Measurements from ENCODE around the gene KANSL2. TPM values are rescaled to one million over a fixed set of nuclear protein-coding genes. Genes with fewer than 3 reads are reported as not detected.
A peak's percentile ranks its signal among the peaks of the same experiment; 100 is the strongest.

KANSL2 gene
- total and polyA plus RNA-seq, 2 of the 13 experiments (the other 11 are each of a cell fraction or from before 2014, with no cell fraction given): 24.1 to 41.3 TPM

- TF ChIP-seq ZNF280D (CRISPR knock-in tag; IDR thresholded peaks at IDR 0.05): peak; percentile 98
- TF ChIP-seq SRSF4 (IDR thresholded peaks at IDR 0.05; ENCODE audit: low read depth, low read length, poor library complexity, severe bottlenecking): no peak
- peak; percentile 51 for TF ChIP-seq RNF2 (conservative IDR thresholded peaks at IDR 0.05; ENCODE audit: low read depth)
- TF ChIP-seq POGZ (CRISPR knock-in tag; IDR thresholded peaks at IDR 0.05): peak; percentile 87
- TF ChIP-seq SMAD1 (CRISPR knock-in tag; IDR thresholded peaks at IDR 0.05; ENCODE audit: borderline replicate concordance, low read depth): no peak
- TF ChIP-seq MEF2D (CRISPR knock-in tag; IDR thresholded peaks at IDR 0.05): peak; percentile 92
- TF ChIP-seq, protein P1, sequence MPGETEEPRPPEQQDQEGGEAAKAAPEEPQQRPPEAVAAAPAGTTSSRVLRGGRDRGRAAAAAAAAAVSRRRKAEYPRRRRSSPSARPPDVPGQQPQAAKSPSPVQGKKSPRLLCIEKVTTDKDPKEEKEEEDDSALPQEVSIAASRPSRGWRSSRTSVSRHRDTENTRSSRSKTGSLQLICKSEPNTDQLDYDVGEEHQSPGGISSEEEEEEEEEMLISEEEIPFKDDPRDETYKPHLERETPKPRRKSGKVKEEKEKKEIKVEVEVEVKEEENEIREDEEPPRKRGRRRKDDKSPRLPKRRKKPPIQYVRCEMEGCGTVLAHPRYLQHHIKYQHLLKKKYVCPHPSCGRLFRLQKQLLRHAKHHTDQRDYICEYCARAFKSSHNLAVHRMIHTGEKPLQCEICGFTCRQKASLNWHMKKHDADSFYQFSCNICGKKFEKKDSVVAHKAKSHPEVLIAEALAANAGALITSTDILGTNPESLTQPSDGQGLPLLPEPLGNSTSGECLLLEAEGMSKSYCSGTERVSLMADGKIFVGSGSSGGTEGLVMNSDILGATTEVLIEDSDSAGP (CRISPR knock-in tag; IDR thresholded peaks at IDR 0.05; ENCODE audit: borderline replicate concordance): peak; percentile 93
- peak; percentile 70 for TF ChIP-seq CREM (IDR thresholded peaks at IDR 0.05)
- no peak for TF ChIP-seq CREM (CRISPR knock-in tag; IDR thresholded peaks at IDR 0.05)
- no peak for TF ChIP-seq KDM1A (CRISPR knock-in tag; IDR thresholded peaks at IDR 0.05)
- TF ChIP-seq HMGA1 (CRISPR knock-in tag; conservative IDR thresholded peaks at IDR 0.05): no peak
- no peak for TF ChIP-seq ZMYM3 (CRISPR knock-in tag; IDR thresholded peaks at IDR 0.05)
- TF ChIP-seq ZNF552 (CRISPR knock-in tag; IDR thresholded peaks at IDR 0.05; ENCODE audit: borderline replicate concordance): no peak
- TF ChIP-seq ZNF782 (CRISPR knock-in tag; IDR thresholded peaks at IDR 0.05; ENCODE audit: borderline replicate concordance): peak; percentile 97
- TF ChIP-seq ZNF136 (CRISPR knock-in tag; IDR thresholded peaks at IDR 0.05; ENCODE audit: low read depth): no peak
- TF ChIP-seq ZNF607 (CRISPR knock-in tag; IDR thresholded peaks at IDR 0.05; ENCODE audit: borderline replicate concordance): peak; percentile 92
- peak; percentile 60 for TF ChIP-seq MED8 (CRISPR knock-in tag; IDR thresholded peaks at IDR 0.05; ENCODE audit: insufficient replicate concordance)
- TF ChIP-seq NR1H2 (CRISPR knock-in tag; IDR thresholded peaks at IDR 0.05; ENCODE audit: borderline replicate concordance, low read depth): no peak
- peak; percentile 77; the same call in 1 of the 2 replicates for TF ChIP-seq REXO4 (CRISPR knock-in tag; IDR thresholded peaks at IDR 0.05; ENCODE audit: borderline replicate concordance)
- TF ChIP-seq JARID2 (CRISPR knock-in tag; IDR thresholded peaks at IDR 0.05; ENCODE audit: insufficient replicate concordance): peak; percentile 56
- TF ChIP-seq ZNF83 (CRISPR knock-in tag; IDR thresholded peaks at IDR 0.05; ENCODE audit: borderline replicate concordance): peak; percentile 56; the same call in 1 of the 2 replicates
- TF ChIP-seq ONECUT2 (CRISPR knock-in tag; IDR thresholded peaks at IDR 0.05): no peak
- TF ChIP-seq RXRB (CRISPR knock-in tag; IDR thresholded peaks at IDR 0.05; ENCODE audit: borderline replicate concordance): peak; percentile 56; the same call in 1 of the 2 replicates
- TF ChIP-seq MXD3 (CRISPR knock-in tag; IDR thresholded peaks at IDR 0.05): peak; percentile 84
- TF ChIP-seq ZFP90 (CRISPR knock-in tag; IDR thresholded peaks at IDR 0.05; ENCODE audit: borderline replicate concordance): peak; percentile 36; the same call in 1 of the 2 replicates
- no peak for TF ChIP-seq SRF (IDR thresholded peaks at IDR 0.05; ENCODE audit: low read depth, low read length)
Measured at GRCh38 chr12:48681710-48682532, at the start of gene KANSL2 (continued).
